Activated naive CD4-positive, alpha-beta T cell treated with anti-CD3 and anti-CD28 coated beads, Interleukin-2, amount 50 U/mL, for 72 hours (primary cell): ENCODE measurements around the gene C1orf50. TPM values are rescaled to one million over a fixed set of nuclear protein-coding genes. Genes with fewer than 3 reads are reported as not detected.
"Not testable (repeated sequence)": the region's sequence is repeated elsewhere in the genome, so short reads cannot be mapped to it uniquely, and the experiment has no call there.

Source experiments
- ATAC-seq, 2 donors: fragments of 150-1000 bp; cut with Tn5 transposase; 2 replicates each; pipeline ENCODE4 v1.10.0; 2021; ENCODE audit warnings: mild to moderate bottlenecking in 2 of 2, moderate library complexity in 2 of 2
- DNase-seq, 2 donors: peaks; one replicate each; pipeline ENCODE4 v3.0.0; 2021 to 2022; ENCODE audit warnings: low spot score in 2 of 2
- H3K27ac Mint-ChIP-seq, 2 donors: one replicate each; pipeline ENCODE4 v1.8.0; 2022; ENCODE audit warnings: mild to moderate bottlenecking in 2 of 2, mixed read lengths in 2 of 2
- H3K36me3 Mint-ChIP-seq, 2 donors: one replicate each; pipeline ENCODE4 v1.8.0; 2022; ENCODE audit warnings: mixed read lengths in 2 of 2
- H3K9me3 Mint-ChIP-seq, 2 donors: one replicate each; pipeline ENCODE4 v1.8.0; 2022; ENCODE audit warnings: mixed read lengths in 2 of 2
- total RNA-seq, 2 donors: library from RNA; stranded (reverse); gene quantifications; one replicate each; pipeline ENCODE4 v1.2.3, GENCODE V29; 2022

The C1orf50 gene
- 1 to 10 TPM; 5.7 to 7.9 TPM for total RNA-seq

GRCh38 chr1:42766741-42767509, at the start of gene C1orf50, which contains the start of gene P3H1:
C1orf50 (plus strand) TSS chr1:42767249; CDS start chr1:42767312, 63 bp downstream.
P3H1 (minus strand) TSS chr1:42767028; CDS start chr1:42766971, 57 bp downstream.
- DNase-seq = peak; percentile 99 to 100
- H3K27ac Mint-ChIP-seq = peak within 1 kb of the TSS in 1 of 2 donors; percentile 88
- H3K9me3 Mint-ChIP-seq = no peaks in the 10 kb centered on the region
- H3K36me3 Mint-ChIP-seq = peaks cover 6 to 15% of the 10 kb centered on the region in 2 donors
- peak; percentile 92 to 93 for ATAC-seq

GRCh38 chr1:42720868-42721267, 46.2 kb upstream of the C1orf50 start:
- H3K27ac Mint-ChIP-seq = no peak overlapping the region
- DNase-seq (no peak), ATAC-seq (no peak)
- H3K9me3 Mint-ChIP-seq = no peaks in the 10 kb centered on the region
- peaks cover 6 to 13% of the 10 kb centered on the region in 2 donors for H3K36me3 Mint-ChIP-seq

- Mint-ChIP-seq H3K36me3 (peaks cover 0 to 7% of the 10 kb centered on the region in 2 donors), H3K9me3 (no peaks in the 10 kb centered on the region), H3K27ac (peak overlapping the region in 1 of 2 donors; percentile 24)
- ATAC-seq (no peak), DNase-seq (no peak)
Measured at GRCh38 chr1:42721926-42722325, 45.1 kb upstream of the C1orf50 start.

GRCh38 chr1:42722403-42722802, 44.6 kb upstream of the C1orf50 start:
- not testable (repeated sequence) for H3K9me3 Mint-ChIP-seq, H3K36me3 Mint-ChIP-seq, ATAC-seq, DNase-seq
- H3K27ac Mint-ChIP-seq = peak overlapping the region in 1 of 2 donors; percentile 24

GRCh38 chr1:42723511-42723910, 43.5 kb upstream of the C1orf50 start:
- peak in 1 of 2 donors; percentile 13 for ATAC-seq
- DNase-seq = no peak

GRCh38 chr1:42725820-42726219, 41.2 kb upstream of the C1orf50 start:
- H3K36me3 Mint-ChIP-seq, H3K9me3 Mint-ChIP-seq, DNase-seq, ATAC-seq, H3K27ac Mint-ChIP-seq: not testable (repeated sequence)

More at GRCh38 chr1:42723511-42723910, 43.5 kb upstream of the C1orf50 start:
- no peaks in the 10 kb centered on the region for H3K9me3 Mint-ChIP-seq
- H3K36me3 Mint-ChIP-seq = no peaks in the 10 kb centered on the region
- H3K27ac Mint-ChIP-seq = peak overlapping the region in 1 of 2 donors; percentile 58

GRCh38 chr1:42730002-42730401, 37.0 kb upstream of the C1orf50 start:
- DNase-seq = no peak
- Mint-ChIP-seq H3K36me3 (no peaks in the 10 kb centered on the region), H3K9me3 (no peaks in the 10 kb centered on the region), H3K27ac (no peak overlapping the region)
- no peak for ATAC-seq

- H3K9me3 Mint-ChIP-seq = no peaks in the 10 kb centered on the region
- H3K36me3 Mint-ChIP-seq = no peaks in the 10 kb centered on the region
- no peak overlapping the region for H3K27ac Mint-ChIP-seq
- peak; percentile 85 to 94 for ATAC-seq
- peak; percentile 56 to 64 for DNase-seq
Measured at GRCh38 chr1:42730988-42731387, 36.1 kb upstream of the C1orf50 start.

- Mint-ChIP-seq H3K9me3 (no peaks in the 10 kb centered on the region), H3K27ac (no peak overlapping the region), H3K36me3 (no peaks in the 10 kb centered on the region)
- DNase-seq (no peak), ATAC-seq (no peak)
Measured at GRCh38 chr1:42731585-42731984, 35.5 kb upstream of the C1orf50 start.

- no peak for DNase-seq
- no peaks in the 10 kb centered on the region for H3K36me3 Mint-ChIP-seq
- H3K27ac Mint-ChIP-seq = no peak overlapping the region
- H3K9me3 Mint-ChIP-seq = no peaks in the 10 kb centered on the region
- ATAC-seq = no peak
Measured at GRCh38 chr1:42732126-42732680, 34.8 kb upstream of the C1orf50 start.

- Mint-ChIP-seq H3K36me3 (no peaks in the 10 kb centered on the region), H3K27ac (no peak overlapping the region), H3K9me3 (no peaks in the 10 kb centered on the region)
- ATAC-seq (no peak), DNase-seq (no peak)
Measured at GRCh38 chr1:42733415-42734200, 33.4 kb upstream of the C1orf50 start.

GRCh38 chr1:42734201-42735035, 32.6 kb upstream of the C1orf50 start:
- Mint-ChIP-seq H3K9me3 (no peaks in the 10 kb centered on the region), H3K27ac (no peak overlapping the region), H3K36me3 (no peaks in the 10 kb centered on the region)
- DNase-seq (no peak), ATAC-seq (no peak)

- no peaks in the 10 kb centered on the region for H3K36me3 Mint-ChIP-seq
- ATAC-seq (no peak), DNase-seq (no peak)
- H3K27ac Mint-ChIP-seq = no peak overlapping the region
- H3K9me3 Mint-ChIP-seq = no peaks in the 10 kb centered on the region
Measured at GRCh38 chr1:42735056-42735455, 32.0 kb upstream of the C1orf50 start.

GRCh38 chr1:42735477-42736105, 31.5 kb upstream of the C1orf50 start:
- no peak overlapping the region for H3K27ac Mint-ChIP-seq
- DNase-seq (no peak), ATAC-seq (no peak)
- no peaks in the 10 kb centered on the region for H3K36me3 Mint-ChIP-seq
- no peaks in the 10 kb centered on the region for H3K9me3 Mint-ChIP-seq

GRCh38 chr1:42736152-42736551, 30.9 kb upstream of the C1orf50 start:
- ATAC-seq = no peak
- Mint-ChIP-seq H3K27ac (no peak overlapping the region), H3K9me3 (no peaks in the 10 kb centered on the region), H3K36me3 (no peaks in the 10 kb centered on the region)
- no peak for DNase-seq
